Measurements from ENCODE around the gene MELK.

GRCh38 chr9:36537861-36538260 lies 34.8 kb upstream of the MELK start:
- no peak for TF ChIP-seq CTCF (IDR thresholded peaks at IDR 0.05)
- no peak for TF ChIP-seq POLR2A (IDR thresholded peaks at IDR 0.05)
